Measurements from ENCODE around the gene SUGP2.
A peak's percentile ranks its signal among the peaks of the same experiment; 100 is the strongest.

Gene SUGP2

DNA sequence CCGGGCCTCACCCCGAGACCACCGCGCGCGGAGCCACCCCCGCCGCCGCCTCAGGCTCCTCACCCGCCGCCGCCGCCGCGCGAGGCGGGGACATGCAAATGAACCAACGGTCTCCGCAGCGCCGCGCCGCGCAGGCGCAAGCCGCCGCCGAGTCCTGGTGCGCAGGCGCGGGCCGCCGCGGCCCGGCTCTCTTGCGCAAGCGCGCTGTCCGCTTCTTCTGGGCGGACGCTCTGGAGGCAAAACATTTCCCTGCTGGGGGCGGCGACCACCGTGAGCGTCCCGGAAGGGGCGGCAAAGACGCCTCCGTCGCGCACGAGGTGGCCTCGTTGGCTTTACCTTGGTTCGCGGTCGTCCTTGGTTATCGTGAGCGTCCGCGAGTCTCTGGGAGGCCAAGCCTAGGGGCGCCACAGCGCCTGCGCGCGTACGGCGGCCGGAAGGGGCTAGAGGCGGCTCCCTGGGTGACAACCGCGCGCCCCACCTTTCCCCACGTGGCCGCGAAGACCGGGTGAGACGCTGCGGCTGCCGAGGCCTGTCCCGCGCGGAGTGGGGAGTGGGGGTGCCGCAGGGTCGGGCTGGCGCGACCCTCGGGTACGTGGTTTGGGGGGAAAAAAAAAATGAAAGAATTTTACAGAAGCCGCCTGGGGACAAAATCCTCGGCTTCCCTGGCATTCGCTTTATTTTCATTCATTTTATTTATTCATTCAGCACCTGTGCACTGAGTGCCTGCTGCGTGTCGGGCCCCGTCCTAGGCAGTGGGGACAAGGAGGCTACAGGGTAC is at the start of gene SUGP2, which contains the start of gene ARMC6:
Gene SUGP2, minus strand, starts transcription at position 92 of the 778 bp plus-strand sequence. CDS start 2,446 bp downstream, outside the sequence.
Gene ARMC6, plus strand, starts transcription at position 178 of the 778 bp plus-strand sequence. CDS start 607 bp downstream, outside the sequence.
- DNase-seq: no peak

DNA sequence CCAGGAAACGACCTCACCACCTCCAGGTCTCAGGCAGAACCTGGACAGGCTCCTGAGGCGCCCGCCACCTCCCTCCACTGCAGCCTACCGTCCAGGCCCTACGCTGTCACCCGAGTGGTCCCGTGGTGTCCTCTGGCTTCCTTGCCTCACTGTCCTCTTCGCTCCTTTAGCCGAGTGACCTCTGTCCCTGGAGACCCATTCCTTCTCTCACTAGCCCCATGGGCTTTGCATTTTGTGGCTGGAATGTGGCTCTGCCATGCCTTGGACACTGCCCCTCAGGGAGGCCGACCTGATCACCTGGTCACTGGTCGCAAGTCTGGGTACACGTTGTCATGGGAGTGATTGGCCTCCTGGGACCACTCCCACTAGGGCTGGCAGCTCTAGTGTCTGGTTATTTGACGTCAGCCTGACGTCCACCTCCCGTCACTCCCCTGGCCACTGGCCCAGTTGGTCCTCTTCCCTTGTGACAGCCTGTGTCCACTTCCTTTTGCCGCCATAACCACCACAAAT is 48.4 kb upstream of the SUGP2 start:
- DNase-seq: no peak

DNA sequence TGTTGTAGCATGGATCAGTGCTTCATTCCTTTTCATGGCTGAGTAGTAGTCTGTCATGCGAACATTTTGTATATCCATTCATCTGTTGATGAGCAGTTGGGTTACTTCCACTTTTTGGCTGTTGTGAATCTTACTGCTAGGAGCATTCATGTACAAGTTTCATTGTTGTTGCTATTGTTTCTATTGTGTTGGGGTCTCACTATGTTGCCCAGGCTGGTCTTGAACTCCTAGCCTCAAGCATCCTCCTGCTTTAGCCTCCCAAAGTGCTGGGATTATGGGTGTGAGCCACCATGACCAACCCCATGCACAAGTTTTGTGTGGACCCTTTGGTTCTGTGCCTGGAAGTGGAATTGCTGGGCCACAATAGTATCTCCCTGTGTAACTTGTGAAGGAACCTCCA is 46.3 kb upstream of the SUGP2 start:
- DNase-seq: no peak

DNA sequence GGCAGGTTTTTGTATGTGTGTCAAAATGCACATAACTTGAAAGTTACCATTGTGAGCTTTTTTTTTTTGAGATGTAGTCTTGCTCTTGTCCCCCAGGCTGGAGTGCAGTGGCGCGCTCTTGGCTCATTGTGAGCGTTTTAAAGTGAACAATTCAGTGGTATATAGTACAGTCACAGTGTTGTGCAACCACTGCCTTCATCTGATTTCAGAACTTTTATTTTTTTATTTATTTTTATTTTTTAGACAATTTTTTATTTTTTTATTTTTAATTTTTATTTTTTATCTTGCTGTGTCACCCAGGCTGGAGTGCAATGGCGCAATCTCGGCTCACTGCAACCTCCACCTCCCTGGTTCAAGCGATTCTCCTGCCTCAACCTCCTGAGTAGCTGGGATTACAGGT is 45.5 kb upstream of the SUGP2 start:
- no peak for DNase-seq

DNA sequence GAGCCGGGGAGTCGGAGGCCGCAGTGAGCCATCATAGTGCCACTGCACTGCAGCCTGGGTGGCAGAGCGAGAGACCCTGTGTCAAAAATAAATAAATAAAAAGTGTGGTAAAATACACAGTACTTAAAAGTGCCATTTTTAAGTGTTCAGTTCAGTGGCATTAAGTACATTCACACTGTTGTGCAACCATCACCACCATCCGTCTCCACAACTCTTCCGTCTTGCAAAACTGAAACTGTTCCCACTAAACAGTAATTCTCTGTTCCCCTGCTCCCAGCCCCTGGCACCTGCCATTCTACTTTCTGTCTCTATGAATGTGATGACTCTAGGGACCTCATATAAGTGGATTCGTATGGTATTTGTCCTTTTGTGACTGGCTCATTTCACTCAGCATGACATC is 43.8 kb upstream of the SUGP2 start:
- no peak for DNase-seq

DNA sequence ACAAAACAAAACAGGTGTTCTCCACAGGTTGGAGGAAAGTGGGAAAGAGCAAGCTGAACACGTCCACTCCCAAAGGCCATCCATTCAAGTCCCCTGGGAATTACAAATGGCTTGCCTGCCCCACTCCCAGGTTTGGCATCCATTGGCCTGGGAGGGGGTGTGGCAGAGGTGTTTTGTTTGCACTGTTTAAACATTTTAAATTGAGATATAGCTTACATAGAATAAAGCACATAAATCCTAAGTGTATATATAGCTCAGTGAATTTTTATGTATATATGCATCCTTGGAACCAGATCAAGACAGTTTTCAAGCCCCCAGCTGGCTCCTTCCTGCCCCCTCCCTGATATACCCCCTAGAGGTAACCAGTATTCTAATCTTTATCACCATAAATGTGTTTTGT is 43.2 kb upstream of the SUGP2 start:
- DNase-seq: no peak

DNA sequence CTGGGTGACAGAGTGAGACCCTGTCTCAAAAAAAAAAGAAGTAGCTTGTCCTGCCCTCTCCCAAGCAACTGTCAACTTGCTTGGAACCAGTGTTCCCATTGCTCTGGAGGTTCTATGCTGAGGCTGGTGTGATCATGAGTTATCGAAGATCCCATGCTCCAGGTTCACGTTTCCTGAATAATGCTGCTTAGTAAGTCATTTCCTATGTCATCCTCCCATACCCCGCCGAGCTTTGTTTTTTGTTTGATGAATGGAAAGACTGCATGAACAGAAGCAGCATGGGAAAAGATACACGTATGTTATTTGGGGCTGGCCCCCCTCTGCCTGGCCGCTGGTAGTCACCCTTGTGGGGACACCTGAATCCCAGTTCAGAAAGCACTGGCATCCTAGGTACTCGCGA is 41.8 kb upstream of the SUGP2 start:
- DNase-seq: no peak

DNA sequence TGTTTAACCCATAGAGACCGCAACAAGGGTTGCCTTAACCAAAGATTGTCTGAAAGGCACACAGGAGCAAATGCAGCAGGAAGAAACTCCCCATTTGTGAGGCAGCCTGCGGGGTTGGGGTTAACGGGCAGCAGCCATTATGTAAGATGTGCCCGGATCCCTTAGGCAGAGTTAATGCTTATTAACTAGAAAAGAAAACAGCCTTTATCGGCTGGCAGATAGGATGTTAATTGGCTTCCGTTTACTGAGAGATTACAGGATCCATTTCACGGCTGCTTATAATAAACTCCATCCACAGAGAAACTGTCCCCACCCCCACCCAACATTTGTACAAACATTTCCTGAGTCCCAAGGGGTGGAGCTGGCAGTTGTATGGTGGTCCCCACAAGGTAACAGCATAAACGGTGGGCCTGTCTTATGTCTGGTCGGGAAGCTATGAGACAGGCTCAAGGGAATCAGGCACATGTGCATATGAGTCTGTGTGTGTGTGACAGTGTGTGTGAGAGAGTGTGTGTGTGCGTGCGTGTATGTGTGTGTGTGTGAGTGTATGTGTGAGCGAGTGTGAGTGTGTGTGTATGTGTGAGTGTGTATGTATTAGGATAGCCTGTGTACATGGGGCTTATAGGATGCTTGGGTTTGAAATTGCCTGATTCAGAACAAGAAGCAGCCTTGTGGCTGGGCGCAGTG is 41.0 kb upstream of the SUGP2 start:
- no peak for DNase-seq

DNA sequence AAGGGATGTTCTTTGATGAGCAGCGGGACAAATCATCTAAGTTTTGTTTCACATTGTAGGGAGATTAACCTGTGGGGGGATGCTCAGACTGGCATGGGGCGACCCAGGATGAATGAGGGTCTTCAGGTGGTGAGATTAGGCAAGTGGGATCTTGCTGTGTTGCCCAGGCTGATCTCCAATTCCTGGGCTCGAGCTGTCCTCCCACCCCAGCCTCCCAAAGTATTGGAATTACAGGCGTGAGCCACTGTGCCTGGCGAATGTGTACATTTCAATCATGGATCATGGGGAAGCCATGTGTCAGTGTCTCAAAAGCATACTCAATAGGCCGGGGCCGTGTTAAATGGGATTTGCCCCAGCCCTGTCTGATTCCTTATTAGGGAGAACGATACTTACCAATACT is 38.6 kb upstream of the SUGP2 start:
- DNase-seq: no peak

DNA sequence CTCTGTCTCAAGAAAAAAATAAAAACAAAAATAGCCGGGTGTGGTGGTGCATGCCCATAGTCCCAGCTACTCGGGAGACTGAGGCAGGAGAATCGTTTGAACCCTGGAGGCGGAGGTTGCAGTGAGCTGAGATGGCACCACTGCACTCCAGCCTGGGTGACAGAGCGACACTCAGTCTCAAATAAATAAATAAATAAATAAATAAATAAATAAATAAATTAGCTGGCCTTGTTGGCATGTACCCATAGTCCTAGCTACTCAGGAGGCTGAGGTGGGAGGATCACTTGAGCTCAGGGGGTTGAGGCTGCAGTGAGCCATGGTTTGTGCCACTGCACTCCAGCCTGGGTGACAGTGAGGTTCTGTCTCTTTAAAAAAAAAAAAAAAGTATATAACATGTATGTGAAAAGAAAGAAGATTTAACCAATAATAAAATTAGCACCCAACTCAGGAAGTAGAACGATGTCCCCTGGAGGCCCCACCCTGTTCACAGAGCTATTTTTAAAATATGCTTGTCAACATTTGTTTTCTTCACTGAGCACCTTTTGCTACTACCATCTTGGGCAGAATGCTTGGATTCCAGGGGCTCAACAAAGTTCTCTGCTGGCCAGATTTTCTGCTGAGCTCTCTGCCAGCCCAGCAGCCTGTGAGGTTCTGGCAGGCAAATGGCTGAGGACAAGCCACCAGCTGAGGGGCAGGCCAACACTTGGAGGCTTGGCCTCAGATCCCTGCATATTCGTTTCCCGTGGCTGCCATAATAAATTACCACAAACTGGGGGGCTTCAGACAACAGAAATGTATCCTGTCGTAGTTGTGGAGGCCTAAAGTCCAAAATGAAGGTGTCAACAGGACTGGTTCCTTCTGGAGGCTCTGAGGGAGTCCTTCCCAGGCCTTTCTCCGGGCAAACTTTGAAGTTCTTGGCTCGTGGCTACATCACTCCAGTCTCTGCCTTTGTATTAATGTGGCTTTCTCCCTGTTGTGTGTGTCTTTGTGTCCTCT is 35.6 kb upstream of the SUGP2 start:
- DNase-seq: no peak

DNA sequence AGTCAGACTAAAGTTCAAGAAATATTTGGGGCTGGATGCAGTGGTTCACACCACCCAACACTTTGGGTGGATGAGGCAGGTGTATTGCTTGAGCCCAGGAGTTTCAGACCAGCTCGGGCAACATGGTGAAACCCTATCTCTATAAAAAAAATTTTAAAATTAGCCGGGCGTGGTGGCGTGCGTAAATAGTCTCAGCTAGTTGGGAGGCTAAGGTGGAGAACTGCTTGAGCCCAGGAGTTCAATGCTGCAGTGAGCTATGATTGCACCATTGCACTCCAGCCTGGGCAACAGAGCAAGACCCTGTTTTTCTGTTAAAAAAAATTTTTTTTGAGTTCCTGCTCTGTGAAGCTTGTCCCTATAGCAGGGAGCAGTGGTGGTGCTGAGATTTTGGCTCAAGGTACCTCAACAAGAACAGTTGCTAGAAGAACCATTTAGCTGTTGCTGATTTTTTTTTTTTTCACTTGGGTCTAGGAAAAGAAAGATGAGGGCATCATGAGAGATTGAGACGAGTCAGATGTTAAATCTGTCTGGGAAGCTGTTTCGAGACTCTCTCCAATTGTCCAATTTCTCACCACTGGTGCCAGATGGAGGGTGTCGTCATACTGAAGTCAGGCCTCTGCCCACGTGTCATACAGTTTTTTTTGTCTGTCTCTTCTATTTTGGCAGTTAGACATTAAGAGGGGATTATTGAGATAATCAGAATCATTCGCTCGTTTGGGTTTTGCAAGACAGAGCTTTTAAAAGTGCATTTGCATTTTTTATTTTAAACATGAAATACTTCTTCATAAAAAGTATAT is 34.2 kb upstream of the SUGP2 start:
- DNase-seq: no peak

DNA sequence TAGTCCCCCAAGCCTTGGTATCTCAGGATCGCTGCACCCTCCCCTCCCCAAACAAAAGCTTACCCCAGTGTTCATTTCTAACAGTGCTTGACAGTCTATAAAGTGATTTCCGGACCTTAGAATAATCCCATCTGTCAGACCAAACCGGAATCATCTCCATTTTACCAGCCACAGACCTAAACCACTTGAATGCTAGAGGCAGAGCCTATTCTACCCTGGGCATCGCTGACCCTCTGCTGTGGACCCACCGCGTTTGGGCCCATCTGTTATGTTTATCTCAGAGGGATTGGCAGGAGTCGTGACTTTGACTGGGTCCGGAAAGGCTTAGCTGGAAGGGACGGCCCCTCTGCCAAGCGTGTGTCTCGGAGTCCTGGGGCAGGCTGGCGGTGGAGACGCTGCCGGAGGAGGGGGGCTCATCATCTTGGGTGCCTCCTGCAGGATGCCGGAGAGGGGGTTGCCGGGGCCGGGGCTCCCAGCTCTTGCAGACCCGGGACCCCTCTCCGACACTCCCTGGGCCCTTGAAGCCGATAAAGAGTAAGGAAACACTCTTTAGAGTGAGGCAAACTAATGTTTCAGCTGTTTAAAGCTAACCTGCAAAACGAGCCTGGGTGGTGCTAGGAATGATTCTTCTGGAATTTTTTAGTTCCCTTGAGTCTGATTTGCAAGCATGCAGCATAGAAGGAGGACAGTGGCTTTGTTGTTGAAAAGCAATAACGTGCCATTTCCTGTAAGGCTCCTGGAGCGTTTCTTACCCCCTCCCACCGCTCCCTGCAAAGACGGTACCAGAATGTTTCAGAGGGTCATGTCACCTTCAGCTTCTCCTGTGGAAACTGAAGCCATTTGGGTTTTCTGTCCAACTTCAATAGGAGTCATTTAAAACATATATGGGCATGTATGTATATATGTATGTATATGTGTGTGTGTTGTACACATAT is 31.8 kb upstream of the SUGP2 start:
- DNase-seq: no peak

DNA sequence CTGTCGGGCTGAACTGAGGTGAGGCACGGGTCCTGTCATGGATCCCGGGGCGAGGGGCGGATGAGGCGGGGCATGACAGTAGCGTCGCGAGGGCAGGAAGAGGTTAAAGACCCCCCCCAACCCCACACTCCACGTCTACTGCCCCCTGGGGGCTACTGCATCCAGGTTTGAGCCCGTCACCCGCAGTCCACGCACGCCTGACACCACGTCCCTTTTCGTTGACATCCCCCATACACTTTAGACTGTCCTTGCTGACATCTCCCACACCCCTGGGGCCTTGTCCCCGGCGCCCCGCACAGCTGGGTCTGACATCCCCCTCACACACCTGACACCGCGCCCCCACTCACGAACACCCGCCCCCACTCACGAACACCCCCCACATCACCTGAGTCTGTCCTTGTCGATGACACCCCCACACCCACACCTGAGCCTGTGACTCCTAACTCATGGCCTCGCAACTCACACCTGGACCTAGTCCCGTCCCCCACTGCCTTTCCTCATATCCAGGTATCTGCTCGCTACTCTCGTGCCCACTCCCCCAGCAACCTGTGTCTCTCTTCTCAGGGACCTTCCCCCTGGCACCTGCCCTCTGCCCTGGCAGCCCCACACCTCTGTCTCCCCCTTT is 30.9 kb upstream of the SUGP2 start:
- DNase-seq: no peak

DNA sequence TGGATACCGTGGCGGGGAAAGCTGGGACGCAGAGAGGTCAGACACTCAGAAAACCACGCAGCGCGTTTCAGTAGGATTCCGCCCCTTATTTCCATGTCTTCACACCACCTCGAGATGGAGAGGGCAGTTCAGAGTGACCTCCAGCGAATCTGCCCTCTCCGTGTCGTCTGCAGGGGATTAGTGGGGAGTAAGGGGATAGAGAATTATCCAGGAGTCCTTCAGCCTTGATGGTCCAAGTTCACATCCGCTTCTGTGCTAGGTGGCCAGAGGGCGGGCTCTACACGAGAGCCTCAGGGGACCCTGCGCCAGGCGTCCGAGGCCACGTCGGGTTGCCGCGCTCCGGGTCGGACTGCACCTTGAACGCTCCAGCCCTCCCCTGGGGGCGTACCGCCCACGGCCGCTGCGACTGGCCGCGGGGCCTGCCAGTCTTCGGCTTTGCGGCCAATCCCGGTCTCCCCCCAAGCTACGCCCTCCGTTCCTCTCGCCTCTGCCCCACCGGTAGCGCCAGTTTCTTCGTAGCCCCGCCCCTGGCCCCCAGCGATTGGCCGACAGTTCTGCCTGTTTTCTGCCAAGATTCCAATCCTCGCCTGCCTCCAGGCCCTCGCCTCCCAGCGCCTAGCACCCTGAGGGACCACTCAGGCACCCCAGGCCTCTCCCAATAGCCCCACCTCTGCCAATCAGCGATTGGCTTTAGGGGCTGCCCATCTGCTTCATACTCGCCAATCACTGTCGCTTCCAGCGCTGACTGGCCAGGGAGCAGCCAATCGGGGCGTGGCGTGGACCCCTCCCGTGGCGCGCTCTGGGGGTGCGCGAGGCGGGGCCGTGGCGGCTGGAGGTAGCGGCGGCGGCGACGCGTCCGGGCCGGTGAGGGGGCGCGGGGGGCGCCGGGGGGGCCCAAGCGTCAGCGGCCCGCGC is 30.1 kb upstream of the SUGP2 start, which contains the start of gene SLC25A42:
Gene SLC25A42, plus strand, starts transcription at position 812 of the 915 bp plus-strand sequence. CDS start 32,131 bp downstream, outside the sequence.
- DNase-seq: peak; percentile 94

DNA sequence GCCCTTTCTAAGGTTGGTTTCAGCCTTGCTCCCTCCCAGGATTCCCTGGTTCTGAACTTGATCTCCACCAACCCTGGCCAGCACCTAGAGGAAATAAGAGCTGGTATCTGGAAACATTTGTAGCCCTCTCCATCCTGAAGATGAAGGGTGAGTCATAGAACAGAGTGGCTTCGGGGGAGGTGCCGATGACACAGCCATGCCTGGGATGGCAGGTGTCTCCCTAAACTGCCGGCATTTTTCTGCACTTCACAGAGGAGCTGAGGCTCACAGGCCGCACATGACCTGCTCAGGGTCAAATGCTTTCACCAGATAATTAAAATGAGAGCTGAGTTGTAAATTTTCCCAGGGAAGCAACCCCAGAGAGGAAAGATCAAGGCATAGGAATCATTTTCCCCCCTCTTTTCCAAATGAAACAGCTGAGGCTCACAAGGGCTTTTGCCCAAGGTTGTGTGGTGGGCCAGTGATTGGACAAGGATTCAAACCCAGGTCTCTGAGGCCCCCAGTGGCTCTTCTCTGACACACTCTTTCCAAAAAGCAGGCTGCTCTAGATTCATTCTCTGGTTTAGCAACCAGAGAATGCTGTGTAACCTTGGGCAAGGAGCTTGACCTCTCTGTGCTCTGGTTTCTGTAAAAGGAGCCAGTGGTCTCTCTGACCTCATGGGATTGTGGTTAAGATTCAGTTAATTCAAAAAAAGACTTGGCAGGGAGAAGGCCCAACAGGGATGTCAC is 29.3 kb upstream of the SUGP2 start:
- DNase-seq: no peak

DNA sequence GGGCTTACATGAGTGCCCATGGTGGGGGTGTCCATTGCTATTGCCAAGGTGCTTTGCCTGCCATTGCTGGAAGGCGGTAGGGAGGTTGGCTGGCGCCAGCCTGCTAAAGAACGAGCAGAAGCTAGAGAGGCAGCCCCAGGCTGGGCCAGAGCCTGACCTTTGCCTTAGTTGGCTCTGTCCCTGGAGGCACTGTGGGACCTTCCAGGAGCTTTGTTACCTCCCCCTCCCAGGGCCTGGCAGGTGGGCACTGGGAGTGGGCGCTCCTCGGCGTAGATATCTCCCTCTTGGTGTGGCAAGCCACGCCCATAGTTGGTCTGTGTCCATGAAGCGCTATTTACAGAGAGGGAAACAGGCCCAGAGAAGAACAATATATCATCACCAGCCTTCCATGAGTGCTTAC is 28.2 kb upstream of the SUGP2 start:
- DNase-seq: no peak

DNA sequence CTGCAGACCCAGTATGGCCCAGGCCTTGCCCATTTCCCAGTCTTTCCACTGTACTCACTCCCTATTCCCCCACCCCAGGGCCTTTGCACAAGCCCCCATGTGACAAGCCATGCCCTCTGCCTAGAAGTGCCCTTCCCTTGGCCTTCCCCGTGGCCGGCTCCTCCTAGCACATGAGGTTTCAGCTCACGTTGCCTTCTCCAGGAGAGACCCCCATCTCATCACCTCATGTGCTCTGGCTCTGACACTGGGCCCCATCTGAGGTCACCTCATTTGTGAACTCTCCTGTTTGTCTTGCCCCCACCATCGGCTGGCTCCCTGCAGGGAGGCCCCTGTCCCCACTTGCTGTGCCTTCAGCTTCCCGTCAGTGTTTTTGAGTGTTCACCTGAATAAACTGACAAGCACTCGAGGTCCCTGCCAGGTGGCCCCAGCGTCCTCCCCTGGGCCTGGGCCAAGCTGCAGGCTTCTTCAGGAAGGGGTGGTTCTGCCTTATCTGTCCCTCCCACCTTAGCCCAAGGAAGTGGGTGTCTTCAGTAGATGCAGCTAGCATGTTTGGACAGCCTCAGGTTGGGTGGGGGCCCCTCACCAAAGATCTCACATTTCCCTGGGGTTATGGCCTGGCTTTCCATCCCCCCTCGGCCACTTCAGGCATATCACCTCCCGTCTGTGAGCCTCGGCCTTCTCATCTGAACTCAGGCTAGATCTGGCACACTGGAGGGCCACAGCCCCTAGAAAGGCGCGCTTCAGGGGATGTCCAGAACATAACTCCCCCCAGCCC is 26.7 kb upstream of the SUGP2 start:
- no peak for DNase-seq

Data from NCI-H187 treated with DMSO at 0.1 percent for 48 hours (cell line).